C4-2B (cell line): ENCODE measurements around the gene ADISSP.

Source experiments
- CTCF ChIP-seq: fragments of 450-650 bp; conservative IDR thresholded peaks from 2 replicates; pipeline ENCODE4 v1.5.1; 2017; ENCODE audit warnings: mild to moderate bottlenecking
- ZFX ChIP-seq: fragments of 450-650 bp; IDR thresholded peaks from 2 replicates; pipeline ENCODE4 v1.6.1; 2017

GRCh38 chr20:3735768-3736167 lies 31.8 kb downstream of the ADISSP start:
- TF ChIP-seq CTCF (no peak), ZFX (no peak)
